B cell (primary cell): Measurements from ENCODE around the gene PDILT. TPM values are rescaled to one million over a fixed set of nuclear protein-coding genes. Genes with fewer than 3 reads are reported as not detected.
A peak's percentile ranks its signal among the peaks of the same experiment; 100 is the strongest.

ENCODE experiments used
- ATAC-seq: fragments of 200-7000 bp; cut with Tn5 transposase; one replicate; pipeline ENCODE4 v1.10.0; 2021; ENCODE audit warnings: low read depth, mild to moderate bottlenecking, moderate number of reproducible peaks, moderate library complexity
- CTCF ChIA-PET: fragments of 350-600 bp; sonication (Branson Sonifier 250); formaldehyde crosslinking; loops from one replicate; lab custom pipeline; 2021; ENCODE audit warnings: antibody characterized with exemption, inconsistent platforms; lab: Charles Lee
- POLR2A ChIA-PET: fragments of 350-600 bp; sonication (Branson Sonifier 250); formaldehyde crosslinking; loops from one replicate; lab custom pipeline; 2021; ENCODE audit warnings: antibody characterized with exemption; lab: Charles Lee
- DNase-seq: peaks from one replicate; pipeline ENCODE4 v3.0.0; 2013
- H2AFZ ChIP-seq: 2 replicates; pipeline ENCODE4 v1.6.1; 2012; ENCODE audit warnings: mild to moderate bottlenecking, low read depth, low read length; ENCODE audit not compliant: insufficient read depth, poor library complexity, severe bottlenecking
- H3K27ac ChIP-seq, 2 donors: 1 replicate in 1 of 2; 2 replicates in 1 of 2; pipeline ENCODE4 v1.5.1; 2012 to 2013; ENCODE audit warnings: low read length in 2 of 2, mild to moderate bottlenecking in 2 of 2, moderate library complexity in 1 of 2
- H3K27me3 ChIP-seq, 4 experiments: fragments of 200-600 bp in 1 of 4; sonication (generic) in 1 of 4; replicated peaks in 1 of 4; 1 replicate in 2 of 4; 2 replicates in 2 of 4; pipeline versions ENCODE4 v1.6.1 to v1.7.0; 2013 to 2016; ENCODE audit warnings: low read length in 3 of 4, mild to moderate bottlenecking in 2 of 4, mixed read lengths in 1 of 4, moderate library complexity in 1 of 4; ENCODE audit not compliant: insufficient read depth in 4 of 4, control insufficient read depth in 3 of 4; ENCODE audit errors: control extremely low read depth in 1 of 4
- H3K36me3 ChIP-seq, 2 experiments: replicated peaks in 1 of 2; 1 replicate in 1 of 2; 2 replicates in 1 of 2; pipeline versions ENCODE4 v1.6.1 to v1.7.1; 2013; ENCODE audit warnings: low read length in 1 of 2; ENCODE audit not compliant: insufficient read depth in 2 of 2, control insufficient read depth in 1 of 2; ENCODE audit errors: control extremely low read depth in 1 of 2, extremely low read depth in 1 of 2
- H3K4me1 ChIP-seq, 2 donors: fragments of 200-600 bp in 1 of 2; sonication (generic) in 1 of 2; 1 replicate in 1 of 2; 2 replicates in 1 of 2; pipeline versions ENCODE4 v1.5.1 to v1.6.1; 2013 to 2017; ENCODE audit warnings: low read length in 2 of 2; ENCODE audit not compliant: control insufficient read depth in 2 of 2, insufficient read depth in 2 of 2
- H3K4me2 ChIP-seq: replicated peaks from 2 replicates; pipeline ENCODE3; 2012; ENCODE audit warnings: mild to moderate bottlenecking, low read depth, low read length; ENCODE audit not compliant: poor library complexity, severe bottlenecking
- H3K4me3 ChIP-seq, 5 experiments: fragments of 200-600 bp in 1 of 5; sonication (generic) in 1 of 5; 1 replicate in 3 of 5; 2 replicates in 2 of 5; pipeline versions ENCODE4 v1.5.1 to v1.7.0; 2011 to 2016; ENCODE audit warnings: low read length in 4 of 5, mild to moderate bottlenecking in 4 of 5, low read depth in 2 of 5, control low read depth in 1 of 5, moderate library complexity in 1 of 5; ENCODE audit not compliant: insufficient read depth in 1 of 5; ENCODE audit errors: control extremely low read depth in 1 of 5, extremely low read depth in 1 of 5
- H3K79me2 ChIP-seq: fragments of 200-600 bp; sonication (generic); one replicate; pipeline ENCODE4 v1.6.0; 2016; ENCODE audit warnings: low read length; ENCODE audit not compliant: control insufficient read depth, insufficient read depth
- H3K9ac ChIP-seq: fragments of 200-600 bp; sonication (generic); 2 replicates; pipeline ENCODE4 v1.6.1; 2017; ENCODE audit warnings: mild to moderate bottlenecking, low read length, moderate library complexity
- H3K9me3 ChIP-seq, 3 donors: one replicate each; pipeline versions ENCODE4 v1.6.1 to v1.7.1; 2013; ENCODE audit warnings: low read length in 2 of 3; ENCODE audit not compliant: control insufficient read depth in 2 of 3, insufficient read depth in 1 of 3; ENCODE audit errors: control extremely low read depth in 1 of 3
- H4K20me1 ChIP-seq: 2 replicates; pipeline ENCODE4 v1.6.0; 2012; ENCODE audit warnings: mild to moderate bottlenecking, low read length; ENCODE audit not compliant: insufficient read depth, control insufficient read depth, poor library complexity, severe bottlenecking
- H3K27ac Mint-ChIP-seq: one replicate; pipeline ENCODE4 v1.8.0; 2021; ENCODE audit warnings: mixed read lengths
- H3K27me3 Mint-ChIP-seq: one replicate; pipeline ENCODE4 v1.8.0; 2021; ENCODE audit warnings: mixed read lengths
- H3K4me1 Mint-ChIP-seq: one replicate; pipeline ENCODE4 v1.8.0; 2021; ENCODE audit warnings: mixed read lengths
- H3K4me3 Mint-ChIP-seq: one replicate; pipeline ENCODE4 v1.8.0; 2021; ENCODE audit warnings: mixed read lengths
- H3K9me3 Mint-ChIP-seq: one replicate; pipeline ENCODE4 v1.8.0; 2022; ENCODE audit warnings: mixed read lengths; ENCODE audit not compliant: insufficient read depth
- EZH2 ChIP-seq: IDR thresholded peaks from 2 replicates; pipeline ENCODE4 v1.6.1; 2012; ENCODE audit warnings: borderline replicate concordance, low read depth, mild to moderate bottlenecking, moderate library complexity, low read length; ENCODE audit not compliant: insufficient read depth, poor library complexity, severe bottlenecking
- WGBS: methylation state at CpG from one replicate; pipeline ENCODE4 v1.1.5; 2013; ENCODE audit warnings: missing lambda C conversion rate; ENCODE audit not compliant: insufficient coverage; 5-methylcytosine and 5-hydroxymethylcytosine counted together
- intact Hi-C: fragments of 100-400 bp; cut with micrococcal nuclease; formaldehyde crosslinking; loops from one replicate; pipeline ENCODE4 v1.10.0; 2022
- polyA plus RNA-seq: library from polyadenylated mRNA; depleted of rRNA; stranded (reverse); fragments of >200 nt; gene quantifications from 2 replicates; pipeline ENCODE4 v1.2.3, GENCODE V29; 2012
- total RNA-seq, 2 donors: library from RNA; stranded (reverse); fragments of 120-200 nt in 1 of 2; gene quantifications; 1 replicate in 1 of 2; 2 replicates in 1 of 2; pipeline versions ENCODE4 v1.2.3 to v1.2.4, GENCODE V29; 2013 to 2022
- TF ChIP-seq, protein P1 (sequence below): fragments of 200-600 bp; IDR thresholded peaks from one replicate; pipeline ENCODE4 v1.8.0; 2022; ENCODE audit warnings: antibody characterized with exemption, mild to moderate bottlenecking

Gene PDILT
- total and polyA plus RNA-seq, 2 donors (not counting 1 experiment from before 2014, with no cell fraction given) = not detected

DNA sequence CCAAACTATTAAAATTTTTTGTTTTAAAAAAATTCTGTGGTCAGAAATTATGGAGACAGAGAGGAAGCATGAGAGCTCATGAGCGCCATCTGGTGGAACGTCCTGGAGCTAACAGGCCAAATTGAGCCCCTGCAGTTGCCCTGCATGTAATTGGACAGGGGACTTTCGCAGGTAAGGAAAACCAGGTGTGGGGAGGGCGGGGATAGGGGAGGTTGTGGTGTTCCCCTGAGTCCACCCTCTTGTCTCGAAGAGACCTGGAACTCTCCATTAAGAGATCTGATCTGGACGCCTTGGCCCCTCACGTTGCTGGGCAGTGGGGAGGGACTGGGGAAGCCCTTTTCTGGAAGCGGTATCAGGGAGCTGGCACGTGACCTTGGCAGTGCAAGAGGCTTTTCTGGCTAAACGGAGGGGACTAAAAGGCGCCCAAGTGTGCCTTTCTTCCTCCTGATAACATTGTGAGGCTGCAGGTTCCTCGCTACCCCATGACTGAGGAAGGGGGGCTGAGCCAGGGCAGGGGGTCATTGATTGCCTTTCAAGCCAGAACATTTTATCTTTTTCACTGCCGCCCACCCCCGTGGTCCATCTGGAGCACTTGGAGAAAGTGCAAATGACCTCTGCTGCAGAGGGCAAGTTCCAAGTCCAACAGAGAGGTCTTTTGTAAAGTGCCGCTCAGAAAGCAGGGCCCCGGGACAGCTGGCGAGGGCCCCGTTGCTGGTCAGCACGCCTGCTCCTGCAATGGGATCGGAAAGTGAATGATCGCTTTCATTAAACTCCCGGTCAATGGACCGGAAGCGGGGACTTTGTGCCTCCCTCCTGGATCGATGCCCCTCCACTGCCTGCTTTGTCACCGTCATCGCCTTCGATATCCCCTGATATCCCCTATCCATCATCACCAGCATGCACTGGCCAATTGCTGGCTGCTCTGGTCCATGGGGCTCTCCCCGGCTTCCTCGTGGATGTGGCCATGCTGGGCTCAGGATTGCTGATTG lies 18.4 kb downstream of the PDILT start:
- POLR2A ChIA-PET = no interaction called here
- Mint-ChIP-seq H3K4me3 (no peak overlapping the region), H3K27ac (no peak overlapping the region), H3K9me3 (no peaks in the 10 kb centered on the region), H3K27me3 (peaks cover 17% of the 10 kb centered on the region), H3K4me1 (peaks cover 2% of the 10 kb centered on the region)
- Histone ChIP-seq H3K9me3 (peaks cover 0 to 3% (median 0%) of the 10 kb centered on the region in 3 donors), H3K4me3 (no peak overlapping the region), H3K4me2 (no peak overlapping the region), H3K27me3 (peaks cover 0 to 21% (median 1%) of the 10 kb centered on the region in 4 experiments), H2AFZ (no peak overlapping the region), H3K9ac (no peak overlapping the region), H3K4me1 (no peaks in the 10 kb centered on the region), H3K27ac (no peak overlapping the region), H4K20me1 (no peaks in the 10 kb centered on the region), H3K79me2 (no peaks in the 10 kb centered on the region), H3K36me3 (no peaks in the 10 kb centered on the region)
- WGBS = 24% methylated on average over 28 of the region's 30 CpGs
- ATAC-seq (no peak), DNase-seq (peak; percentile 57)
- CTCF ChIA-PET = interaction anchor here (0.7 to 3.9 kb wide), 13 partner anchors 8 to 830 kb away, joined by 3 to 30 read pairs (median 5); partner anchors contain the start of gene VPS35L
- intact Hi-C loops = no loop called here
- TF ChIP-seq, protein P1, sequence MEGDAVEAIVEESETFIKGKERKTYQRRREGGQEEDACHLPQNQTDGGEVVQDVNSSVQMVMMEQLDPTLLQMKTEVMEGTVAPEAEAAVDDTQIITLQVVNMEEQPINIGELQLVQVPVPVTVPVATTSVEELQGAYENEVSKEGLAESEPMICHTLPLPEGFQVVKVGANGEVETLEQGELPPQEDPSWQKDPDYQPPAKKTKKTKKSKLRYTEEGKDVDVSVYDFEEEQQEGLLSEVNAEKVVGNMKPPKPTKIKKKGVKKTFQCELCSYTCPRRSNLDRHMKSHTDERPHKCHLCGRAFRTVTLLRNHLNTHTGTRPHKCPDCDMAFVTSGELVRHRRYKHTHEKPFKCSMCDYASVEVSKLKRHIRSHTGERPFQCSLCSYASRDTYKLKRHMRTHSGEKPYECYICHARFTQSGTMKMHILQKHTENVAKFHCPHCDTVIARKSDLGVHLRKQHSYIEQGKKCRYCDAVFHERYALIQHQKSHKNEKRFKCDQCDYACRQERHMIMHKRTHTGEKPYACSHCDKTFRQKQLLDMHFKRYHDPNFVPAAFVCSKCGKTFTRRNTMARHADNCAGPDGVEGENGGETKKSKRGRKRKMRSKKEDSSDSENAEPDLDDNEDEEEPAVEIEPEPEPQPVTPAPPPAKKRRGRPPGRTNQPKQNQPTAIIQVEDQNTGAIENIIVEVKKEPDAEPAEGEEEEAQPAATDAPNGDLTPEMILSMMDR = peak; percentile 88
- no peak for TF ChIP-seq EZH2
